Measurements from ENCODE around the gene LRRC45. TPM values are rescaled to one million over a fixed set of nuclear protein-coding genes. Genes with fewer than 3 reads are reported as not detected.

LRRC45 gene
- polyA plus RNA-seq, 1 donor (not counting 4 experiments of a cell fraction or from before 2014, with no cell fraction given), result 2.5 TPM

GRCh38 chr17:82053556-82054263 is 30.6 kb downstream of the LRRC45 start:
- Histone ChIP-seq H4K20me1 (ENCODE audit: control insufficient read depth, extremely low read depth, insufficient read depth, low read length) (no peaks in the 10 kb centered on the region), H3K36me3 (ENCODE audit: control insufficient read depth in 2 of 2, extremely low read depth in 1 of 2, insufficient read depth in 2 of 2, low read length in 2 of 2) (peaks cover 24 to 30% of the 10 kb centered on the region in 2 experiments), H3K4me2 (ENCODE audit: control insufficient read depth, extremely low read depth, insufficient read depth, low read depth, low read length) (no peak overlapping the region), H3K9me1 (ENCODE audit: control insufficient read depth, extremely low read depth, insufficient read depth, low read length) (no peaks in the 10 kb centered on the region), H3K9me3 (ENCODE audit: control insufficient read depth, low read depth, low read length) (no peaks in the 10 kb centered on the region), H3K27ac (ENCODE audit: control insufficient read depth, insufficient read depth, low read length) (no peak overlapping the region), H3K79me2 (ENCODE audit: control insufficient read depth, insufficient read depth, low read length) (peaks cover 25% of the 10 kb centered on the region), H3K4me1 (ENCODE audit: control insufficient read depth, extremely low read depth, insufficient read depth, low read length) (peaks cover 11% of the 10 kb centered on the region), H2AFZ (ENCODE audit: control insufficient read depth, low read length) (no peak overlapping the region), H3K9ac (ENCODE audit: control insufficient read depth, extremely low read depth, insufficient read depth, low read length) (no peak overlapping the region), H3K4me3 (ENCODE audit: control insufficient read depth in 2 of 3, extremely low read depth in 1 of 3, insufficient read depth in 2 of 3, low read depth in 1 of 3, low read length in 3 of 3) (no peak overlapping the region), H3K27me3 (ENCODE audit: control insufficient read depth, extremely low read depth, insufficient read depth, low read length) (no peaks in the 10 kb centered on the region)
- FAIRE-seq, result no peak
- TF ChIP-seq CTCF (optimal IDR thresholded peaks at IDR 0.05 in 1 of 3, IDR thresholded peaks at IDR 0.05 in 1 of 3, conservative IDR thresholded peaks at IDR 0.05 in 1 of 3; ENCODE audit: extremely low read depth in 1 of 3, insufficient read depth in 2 of 3, low read length in 3 of 3) (no peak), EZH2 (IDR thresholded peaks at IDR 0.05; ENCODE audit: low read length) (no peak)
- dilution Hi-C loops (cut with MboI; ENCODE audit: extremely low pct_ligation_motif_present, low sequenced_read_pairs), result no loop called here
- no peak for DNase-seq (ENCODE audit: low read depth, low spot score)

GRCh38 chr17:82054351-82055022 is 31.4 kb downstream of the LRRC45 start:
- H3K9ac ChIP-seq (ENCODE audit: control insufficient read depth, extremely low read depth, insufficient read depth, low read length), result no peak overlapping the region
- no peak for FAIRE-seq
- H3K27me3 ChIP-seq (ENCODE audit: control insufficient read depth, extremely low read depth, insufficient read depth, low read length), result no peaks in the 10 kb centered on the region
- no peak for DNase-seq (ENCODE audit: low read depth, low spot score)
- H3K9me1 ChIP-seq (ENCODE audit: control insufficient read depth, extremely low read depth, insufficient read depth, low read length), result no peaks in the 10 kb centered on the region
- peaks cover 24 to 33% of the 10 kb centered on the region in 2 experiments for H3K36me3 ChIP-seq (ENCODE audit: control insufficient read depth in 2 of 2, extremely low read depth in 1 of 2, insufficient read depth in 2 of 2, low read length in 2 of 2)
- TF ChIP-seq CTCF (optimal IDR thresholded peaks at IDR 0.05 in 1 of 3, IDR thresholded peaks at IDR 0.05 in 1 of 3, conservative IDR thresholded peaks at IDR 0.05 in 1 of 3; ENCODE audit: extremely low read depth in 1 of 3, insufficient read depth in 2 of 3, low read length in 3 of 3) (no peak), EZH2 (IDR thresholded peaks at IDR 0.05; ENCODE audit: low read length) (no peak)
- dilution Hi-C loops (cut with MboI; ENCODE audit: extremely low pct_ligation_motif_present, low sequenced_read_pairs), result no loop called here
- peaks cover 25% of the 10 kb centered on the region for H3K79me2 ChIP-seq (ENCODE audit: control insufficient read depth, insufficient read depth, low read length)
- H3K27ac ChIP-seq (ENCODE audit: control insufficient read depth, insufficient read depth, low read length), result no peak overlapping the region
- H2AFZ ChIP-seq (ENCODE audit: control insufficient read depth, low read length), result no peak overlapping the region
- H3K9me3 ChIP-seq (ENCODE audit: control insufficient read depth, low read depth, low read length), result no peaks in the 10 kb centered on the region
- H3K4me2 ChIP-seq (ENCODE audit: control insufficient read depth, extremely low read depth, insufficient read depth, low read depth, low read length), result no peak overlapping the region
- peaks cover 11% of the 10 kb centered on the region for H3K4me1 ChIP-seq (ENCODE audit: control insufficient read depth, extremely low read depth, insufficient read depth, low read length)
- no peak overlapping the region for H3K4me3 ChIP-seq (ENCODE audit: control insufficient read depth in 2 of 3, extremely low read depth in 1 of 3, insufficient read depth in 2 of 3, low read depth in 1 of 3, low read length in 3 of 3)
- H4K20me1 ChIP-seq (ENCODE audit: control insufficient read depth, extremely low read depth, insufficient read depth, low read length), result no peaks in the 10 kb centered on the region
